GM12873 (cell line): ENCODE data around the gene GRB7.

ENCODE experiments used
- TF ChIP-seq, protein P1 (sequence below): IDR thresholded peaks from 2 replicates; pipeline ENCODE4 v1.5.1; 2012; ENCODE audit warnings: low read depth, mild to moderate bottlenecking, moderate library complexity, low read length, control low read depth; ENCODE audit not compliant: insufficient read depth; ENCODE audit errors: missing control alignments

Gene GRB7

DNA sequence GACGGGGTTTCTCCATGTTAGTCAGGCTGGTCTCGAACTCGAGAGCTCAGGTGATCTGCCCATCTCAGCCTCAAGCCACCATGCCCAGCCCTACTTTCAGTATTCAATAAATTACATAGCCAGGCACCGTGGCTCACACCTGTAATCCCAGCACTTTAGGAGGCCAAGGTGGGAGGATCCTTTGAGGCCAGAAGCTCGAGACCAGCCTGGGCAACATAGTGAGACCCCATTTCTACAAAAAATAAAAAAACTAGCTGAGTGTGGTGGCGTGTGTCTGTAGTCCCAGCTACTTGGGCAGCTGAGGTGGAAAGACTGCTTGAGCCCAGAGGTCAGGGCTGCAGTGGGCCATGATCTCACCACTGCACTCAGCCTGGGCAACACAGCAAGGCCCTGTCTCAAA lies 15.6 kb upstream of the GRB7 start:
- TF ChIP-seq, protein P1, sequence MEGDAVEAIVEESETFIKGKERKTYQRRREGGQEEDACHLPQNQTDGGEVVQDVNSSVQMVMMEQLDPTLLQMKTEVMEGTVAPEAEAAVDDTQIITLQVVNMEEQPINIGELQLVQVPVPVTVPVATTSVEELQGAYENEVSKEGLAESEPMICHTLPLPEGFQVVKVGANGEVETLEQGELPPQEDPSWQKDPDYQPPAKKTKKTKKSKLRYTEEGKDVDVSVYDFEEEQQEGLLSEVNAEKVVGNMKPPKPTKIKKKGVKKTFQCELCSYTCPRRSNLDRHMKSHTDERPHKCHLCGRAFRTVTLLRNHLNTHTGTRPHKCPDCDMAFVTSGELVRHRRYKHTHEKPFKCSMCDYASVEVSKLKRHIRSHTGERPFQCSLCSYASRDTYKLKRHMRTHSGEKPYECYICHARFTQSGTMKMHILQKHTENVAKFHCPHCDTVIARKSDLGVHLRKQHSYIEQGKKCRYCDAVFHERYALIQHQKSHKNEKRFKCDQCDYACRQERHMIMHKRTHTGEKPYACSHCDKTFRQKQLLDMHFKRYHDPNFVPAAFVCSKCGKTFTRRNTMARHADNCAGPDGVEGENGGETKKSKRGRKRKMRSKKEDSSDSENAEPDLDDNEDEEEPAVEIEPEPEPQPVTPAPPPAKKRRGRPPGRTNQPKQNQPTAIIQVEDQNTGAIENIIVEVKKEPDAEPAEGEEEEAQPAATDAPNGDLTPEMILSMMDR: no peak

DNA sequence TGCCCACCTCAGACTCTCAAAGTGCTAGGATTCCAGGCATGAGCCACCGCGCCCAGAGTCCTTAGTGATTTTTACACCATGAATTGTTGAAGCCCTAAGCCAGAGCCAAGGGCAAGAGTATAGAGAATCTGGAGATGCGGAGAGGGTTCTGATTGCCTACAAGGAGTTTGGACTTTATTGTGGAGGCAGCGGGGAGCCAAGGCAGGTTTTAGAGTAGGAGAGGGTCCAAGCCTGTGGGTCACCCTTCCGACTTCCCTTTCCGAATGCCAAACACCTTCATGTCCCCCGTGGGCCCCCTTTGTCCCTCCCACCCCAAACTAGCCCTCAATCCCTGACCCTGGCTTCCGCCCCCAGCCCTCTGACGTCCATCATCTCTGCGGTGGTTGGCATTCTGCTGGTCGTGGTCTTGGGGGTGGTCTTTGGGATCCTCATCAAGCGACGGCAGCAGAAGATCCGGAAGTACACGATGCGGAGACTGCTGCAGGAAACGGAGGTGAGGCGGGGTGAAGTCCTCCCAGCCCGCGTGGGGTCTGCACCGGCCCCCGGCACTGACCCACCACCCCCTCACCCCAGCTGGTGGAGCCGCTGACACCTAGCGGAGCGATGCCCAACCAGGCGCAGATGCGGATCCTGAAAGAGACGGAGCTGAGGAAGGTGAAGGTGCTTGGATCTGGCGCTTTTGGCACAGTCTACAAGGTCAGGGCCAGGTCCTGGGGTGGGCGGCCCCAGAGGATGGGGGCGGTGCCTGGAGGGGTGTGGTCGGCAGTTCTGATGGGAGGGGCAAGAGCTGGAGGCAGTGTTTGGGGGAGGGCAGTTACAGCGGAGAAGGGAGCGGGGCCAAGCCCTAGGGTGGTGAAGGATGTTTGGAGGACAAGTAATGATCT lies 14.5 kb upstream of the GRB7 start:
- TF ChIP-seq, protein P1: no peak

DNA sequence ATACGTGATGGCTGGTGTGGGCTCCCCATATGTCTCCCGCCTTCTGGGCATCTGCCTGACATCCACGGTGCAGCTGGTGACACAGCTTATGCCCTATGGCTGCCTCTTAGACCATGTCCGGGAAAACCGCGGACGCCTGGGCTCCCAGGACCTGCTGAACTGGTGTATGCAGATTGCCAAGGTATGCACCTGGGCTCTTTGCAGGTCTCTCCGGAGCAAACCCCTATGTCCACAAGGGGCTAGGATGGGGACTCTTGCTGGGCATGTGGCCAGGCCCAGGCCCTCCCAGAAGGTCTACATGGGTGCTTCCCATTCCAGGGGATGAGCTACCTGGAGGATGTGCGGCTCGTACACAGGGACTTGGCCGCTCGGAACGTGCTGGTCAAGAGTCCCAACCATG lies 13.0 kb upstream of the GRB7 start:
- TF ChIP-seq, protein P1: no peak

DNA sequence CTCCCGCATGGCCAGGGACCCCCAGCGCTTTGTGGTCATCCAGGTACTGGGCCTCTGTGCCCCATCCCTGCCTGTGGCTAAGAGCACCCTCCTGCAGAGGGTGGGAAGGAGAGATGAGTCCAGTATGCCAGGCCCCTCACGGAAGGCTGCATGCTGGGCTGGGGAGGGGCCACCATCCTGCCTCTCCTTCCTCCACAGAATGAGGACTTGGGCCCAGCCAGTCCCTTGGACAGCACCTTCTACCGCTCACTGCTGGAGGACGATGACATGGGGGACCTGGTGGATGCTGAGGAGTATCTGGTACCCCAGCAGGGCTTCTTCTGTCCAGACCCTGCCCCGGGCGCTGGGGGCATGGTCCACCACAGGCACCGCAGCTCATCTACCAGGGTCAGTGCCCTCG lies 11.1 kb upstream of the GRB7 start:
- TF ChIP-seq, protein P1: no peak

DNA sequence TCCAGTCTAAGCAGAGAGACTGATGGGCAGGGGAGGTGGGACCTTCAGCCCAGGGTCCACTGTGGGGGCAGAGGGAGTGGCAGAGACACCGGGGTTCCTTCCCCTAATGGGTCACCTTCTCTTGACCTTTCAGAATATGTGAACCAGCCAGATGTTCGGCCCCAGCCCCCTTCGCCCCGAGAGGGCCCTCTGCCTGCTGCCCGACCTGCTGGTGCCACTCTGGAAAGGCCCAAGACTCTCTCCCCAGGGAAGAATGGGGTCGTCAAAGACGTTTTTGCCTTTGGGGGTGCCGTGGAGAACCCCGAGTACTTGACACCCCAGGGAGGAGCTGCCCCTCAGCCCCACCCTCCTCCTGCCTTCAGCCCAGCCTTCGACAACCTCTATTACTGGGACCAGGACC lies 10.2 kb upstream of the GRB7 start:
- TF ChIP-seq, protein P1: no peak

DNA sequence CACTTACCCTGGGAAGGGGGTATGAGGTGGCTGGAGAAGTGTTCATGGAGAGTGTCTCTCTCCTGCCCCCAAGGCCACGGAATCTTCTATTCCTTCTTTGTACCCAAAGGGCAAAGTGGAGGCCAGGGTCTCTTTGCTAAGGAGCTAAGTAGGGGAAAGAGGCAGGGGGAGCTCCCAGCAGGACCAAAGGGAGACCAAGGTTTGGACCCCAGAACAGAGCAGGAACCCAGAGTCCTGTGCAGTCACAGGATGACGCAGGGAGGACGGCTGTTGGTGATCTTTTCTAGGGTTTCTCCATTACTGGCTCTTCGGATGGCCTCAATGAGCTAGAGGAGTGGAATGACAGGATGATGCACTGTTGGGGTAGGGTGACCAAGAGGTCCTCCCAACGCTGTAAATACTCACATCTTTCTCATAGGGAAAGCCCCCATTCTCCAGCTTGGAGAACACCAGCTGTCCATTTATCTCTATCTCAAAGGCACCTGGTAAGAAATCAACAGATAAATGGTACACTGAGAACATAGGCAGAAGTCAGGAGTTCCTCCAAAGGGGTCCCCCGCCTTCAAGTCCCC lies 8.4 kb upstream of the GRB7 start:
- TF ChIP-seq, protein P1: no peak

DNA sequence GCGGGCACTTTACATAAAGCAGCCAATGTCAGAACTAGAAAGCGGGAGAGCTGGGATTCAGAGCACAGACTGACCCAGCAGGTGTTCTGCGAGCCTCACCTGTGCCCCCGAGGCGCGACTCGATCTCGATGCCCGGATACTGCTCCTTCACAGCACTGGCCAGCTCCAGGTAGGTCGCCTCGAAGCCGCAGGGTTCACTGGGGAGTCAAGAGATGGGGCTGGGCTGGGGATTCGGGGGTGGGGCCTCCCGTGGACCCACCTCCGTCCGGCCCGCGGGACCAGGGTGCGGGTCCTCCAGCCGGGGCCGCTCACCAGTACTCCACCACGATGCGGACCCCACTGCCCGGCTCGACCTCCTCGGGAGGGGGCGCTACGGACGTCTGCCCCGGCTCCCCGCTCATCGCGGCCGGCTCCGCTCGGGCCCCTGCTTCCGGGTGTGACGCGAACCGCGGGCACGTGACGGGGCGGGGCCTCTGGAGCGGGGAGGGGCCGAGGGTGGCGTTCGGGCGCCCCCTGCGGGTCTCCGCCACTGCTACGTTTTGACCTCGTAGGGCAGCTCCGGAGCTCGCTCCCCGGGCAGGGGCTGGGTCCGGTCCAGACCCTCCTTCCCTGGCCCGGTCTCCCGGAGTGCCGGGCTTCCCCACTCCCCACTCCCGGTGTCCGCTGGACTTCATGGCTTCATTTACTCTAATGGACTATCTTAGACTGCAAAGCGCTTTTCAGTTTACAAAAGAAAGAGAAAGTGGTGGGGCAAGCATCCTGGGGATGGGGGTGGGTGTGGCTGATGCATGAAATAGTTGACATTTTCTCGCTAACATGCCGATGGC lies 7.4 kb upstream of the GRB7 start, which contains the start of gene MIEN1:
MIEN1 (minus strand) TSS at position 438 of the 827 bp plus-strand sequence; CDS start at position 401, 37 bp downstream.
- TF ChIP-seq, protein P1: peak; percentile 82
